Astrocyte (in vitro differentiated cells and primary cell): ENCODE results near the gene S100A11. TPM values are rescaled to one million over a fixed set of nuclear protein-coding genes. Genes with fewer than 3 reads are reported as not detected.

Source experiments
- DNase-seq: peaks from one replicate; pipeline ENCODE4 v3.0.0-alpha.2; 2010; ENCODE audit warnings: low read depth
- FAIRE-seq: peaks from 2 replicates; lab custom pipeline; 2011; peaks lifted over from hg19 to GRCh38; lab: Jason Lieb, UNC
- H2AFZ ChIP-seq: 2 replicates; pipeline ENCODE4 v1.6.0; 2012; ENCODE audit warnings: low read depth, low read length, inconsistent platforms
- H3K27ac ChIP-seq: 2 replicates; pipeline ENCODE4 v1.5.1; 2011; ENCODE audit warnings: low read depth, low read length, inconsistent platforms
- H3K27me3 ChIP-seq: 2 replicates; pipeline ENCODE4 v1.6.0; 2011; ENCODE audit warnings: low read length, inconsistent platforms; ENCODE audit not compliant: insufficient read depth
- H3K36me3 ChIP-seq: 2 replicates; pipeline ENCODE4 v1.5.1; 2011; ENCODE audit warnings: low read length, inconsistent platforms; ENCODE audit not compliant: insufficient read depth
- H3K4me1 ChIP-seq: 2 replicates; pipeline ENCODE4 v1.5.1; 2011; ENCODE audit warnings: low read length, inconsistent platforms; ENCODE audit not compliant: insufficient read depth
- H3K4me2 ChIP-seq: 2 replicates; pipeline ENCODE4 v1.6.0; 2012; ENCODE audit warnings: low read length, inconsistent platforms
- H3K4me3 ChIP-seq: 2 replicates; pipeline ENCODE4 v1.5.1; 2011; ENCODE audit warnings: low read depth, mild to moderate bottlenecking, low read length, inconsistent platforms; ENCODE audit not compliant: insufficient read depth
- H3K79me2 ChIP-seq: 2 replicates; pipeline ENCODE4 v1.6.0; 2012; ENCODE audit warnings: mild to moderate bottlenecking, low read length, inconsistent platforms; ENCODE audit not compliant: insufficient read depth
- H3K9ac ChIP-seq: 2 replicates; pipeline ENCODE4 v1.6.0; 2012; ENCODE audit warnings: mild to moderate bottlenecking, low read length, inconsistent platforms
- H3K9me3 ChIP-seq: 2 replicates; pipeline ENCODE4 v1.5.1; 2012; ENCODE audit warnings: low read depth, mild to moderate bottlenecking, low read length, inconsistent platforms; ENCODE audit not compliant: insufficient read depth
- H4K20me1 ChIP-seq: 2 replicates; pipeline ENCODE4 v1.6.0; 2012; ENCODE audit warnings: low read length, inconsistent platforms; ENCODE audit not compliant: insufficient read depth
- H3K27ac Mint-ChIP-seq: one replicate; pipeline ENCODE4 v1.8.0; 2021; ENCODE audit warnings: mild to moderate bottlenecking, mixed read lengths; ENCODE audit not compliant: unreplicated experiment
- H3K27me3 Mint-ChIP-seq: one replicate; pipeline ENCODE4 v1.8.0; 2021; ENCODE audit warnings: low read depth, mixed read lengths; ENCODE audit not compliant: unreplicated experiment
- H3K36me3 Mint-ChIP-seq: one replicate; pipeline ENCODE4 v1.8.0; 2021; ENCODE audit warnings: low read depth, mixed read lengths; ENCODE audit not compliant: unreplicated experiment
- H3K4me1 Mint-ChIP-seq: one replicate; pipeline ENCODE4 v1.8.0; 2021; ENCODE audit warnings: low read depth, mixed read lengths; ENCODE audit not compliant: unreplicated experiment
- H3K4me3 Mint-ChIP-seq: one replicate; pipeline ENCODE4 v1.8.0; 2021; ENCODE audit warnings: mild to moderate bottlenecking, moderate library complexity, mixed read lengths; ENCODE audit not compliant: unreplicated experiment
- H3K9me3 Mint-ChIP-seq: one replicate; pipeline ENCODE4 v1.8.0; 2021; ENCODE audit warnings: mild to moderate bottlenecking, mixed read lengths; ENCODE audit not compliant: unreplicated experiment
- EZH2 ChIP-seq: IDR thresholded peaks from 2 replicates; pipeline ENCODE4 v1.6.1; 2012; ENCODE audit warnings: mild to moderate bottlenecking, low read length, inconsistent platforms; ENCODE audit not compliant: insufficient read depth
- total RNA-seq: library from RNA; stranded (reverse); gene quantifications from 2 replicates; pipeline ENCODE4 v1.2.1, GENCODE V29; 2021
- TF ChIP-seq, protein P1 (sequence below): IDR thresholded peaks from 2 replicates; pipeline ENCODE4 v1.5.1; 2011; ENCODE audit warnings: low read depth, mild to moderate bottlenecking, inconsistent platforms, low read length, moderate library complexity; ENCODE audit not compliant: insufficient read depth

Gene S100A11
- total RNA-seq, 1 donor from 2014 or later = 1,482 TPM

- H4K20me1 ChIP-seq = no peaks in the 10 kb centered on the region
- TF ChIP-seq, protein P1, sequence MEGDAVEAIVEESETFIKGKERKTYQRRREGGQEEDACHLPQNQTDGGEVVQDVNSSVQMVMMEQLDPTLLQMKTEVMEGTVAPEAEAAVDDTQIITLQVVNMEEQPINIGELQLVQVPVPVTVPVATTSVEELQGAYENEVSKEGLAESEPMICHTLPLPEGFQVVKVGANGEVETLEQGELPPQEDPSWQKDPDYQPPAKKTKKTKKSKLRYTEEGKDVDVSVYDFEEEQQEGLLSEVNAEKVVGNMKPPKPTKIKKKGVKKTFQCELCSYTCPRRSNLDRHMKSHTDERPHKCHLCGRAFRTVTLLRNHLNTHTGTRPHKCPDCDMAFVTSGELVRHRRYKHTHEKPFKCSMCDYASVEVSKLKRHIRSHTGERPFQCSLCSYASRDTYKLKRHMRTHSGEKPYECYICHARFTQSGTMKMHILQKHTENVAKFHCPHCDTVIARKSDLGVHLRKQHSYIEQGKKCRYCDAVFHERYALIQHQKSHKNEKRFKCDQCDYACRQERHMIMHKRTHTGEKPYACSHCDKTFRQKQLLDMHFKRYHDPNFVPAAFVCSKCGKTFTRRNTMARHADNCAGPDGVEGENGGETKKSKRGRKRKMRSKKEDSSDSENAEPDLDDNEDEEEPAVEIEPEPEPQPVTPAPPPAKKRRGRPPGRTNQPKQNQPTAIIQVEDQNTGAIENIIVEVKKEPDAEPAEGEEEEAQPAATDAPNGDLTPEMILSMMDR = no peak
- TF ChIP-seq EZH2 = no peak
- FAIRE-seq = no peak
Measured at GRCh38 chr1:152067929-152068328, 31.1 kb upstream of the S100A11 start.

GRCh38 chr1:152067150-152067549 is 30.3 kb upstream of the S100A11 start:
- TF ChIP-seq, protein P1 = no peak
- no peak for TF ChIP-seq EZH2
- Histone ChIP-seq H3K9me3 (no peaks in the 10 kb centered on the region), H3K27ac (no peak overlapping the region), H3K4me3 (no peak overlapping the region), H3K9ac (no peak overlapping the region), H4K20me1 (no peaks in the 10 kb centered on the region), H3K27me3 (no peaks in the 10 kb centered on the region), H2AFZ (no peak overlapping the region), H3K36me3 (no peaks in the 10 kb centered on the region), H3K79me2 (no peaks in the 10 kb centered on the region), H3K4me2 (no peak overlapping the region), H3K4me1 (no peaks in the 10 kb centered on the region)
- no peak overlapping the region for H3K4me3 Mint-ChIP-seq
- H3K27me3 Mint-ChIP-seq = peaks cover 38% of the 10 kb centered on the region
- H3K4me1 Mint-ChIP-seq = no peaks in the 10 kb centered on the region
- no peak overlapping the region for H3K27ac Mint-ChIP-seq
- no peaks in the 10 kb centered on the region for H3K36me3 Mint-ChIP-seq
- DNase-seq = no peak
- H3K9me3 Mint-ChIP-seq = no peaks in the 10 kb centered on the region
- no peak for FAIRE-seq

More at GRCh38 chr1:152067929-152068328, 31.1 kb upstream of the S100A11 start:
- Histone ChIP-seq H3K27ac (no peak overlapping the region), H3K4me2 (no peak overlapping the region), H3K9me3 (no peaks in the 10 kb centered on the region), H3K27me3 (no peaks in the 10 kb centered on the region), H3K4me3 (no peak overlapping the region), H3K9ac (no peak overlapping the region), H2AFZ (no peak overlapping the region), H3K4me1 (no peaks in the 10 kb centered on the region), H3K36me3 (no peaks in the 10 kb centered on the region), H3K79me2 (no peaks in the 10 kb centered on the region)
- H3K4me1 Mint-ChIP-seq = no peaks in the 10 kb centered on the region
- peaks cover 43% of the 10 kb centered on the region for H3K27me3 Mint-ChIP-seq
- DNase-seq = no peak
- H3K4me3 Mint-ChIP-seq = no peak overlapping the region
- H3K36me3 Mint-ChIP-seq = no peaks in the 10 kb centered on the region
- no peaks in the 10 kb centered on the region for H3K9me3 Mint-ChIP-seq
- H3K27ac Mint-ChIP-seq = no peak overlapping the region

DNA sequence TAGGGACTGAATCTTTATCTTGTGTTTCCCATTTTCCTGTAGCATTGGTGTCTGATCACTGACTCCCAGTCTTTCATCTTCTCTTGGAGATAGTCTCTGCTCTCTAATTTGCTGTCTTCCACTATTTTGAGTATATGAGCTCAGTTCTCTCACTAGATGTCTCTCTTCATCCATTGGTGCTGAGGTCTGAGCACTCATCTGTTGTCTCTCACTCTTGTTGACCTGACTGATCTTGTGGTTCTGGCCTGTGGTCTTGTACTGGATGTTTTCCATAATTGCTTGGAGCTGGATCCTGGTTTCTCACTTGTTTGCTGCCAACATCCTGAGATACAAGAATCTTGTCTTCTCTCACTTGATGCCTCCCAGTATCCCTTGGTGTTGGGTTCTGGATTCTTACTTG is 25.1 kb upstream of the S100A11 start:
- FAIRE-seq = no peak
- no peaks in the 10 kb centered on the region for H3K36me3 Mint-ChIP-seq
- TF ChIP-seq EZH2 = no peak
- TF ChIP-seq, protein P1 = no peak

More for the DNA sequence above, 25.1 kb upstream of the S100A11 start:
- Histone ChIP-seq H3K4me1 (no peaks in the 10 kb centered on the region), H2AFZ (no peak overlapping the region), H3K27ac (no peak overlapping the region), H3K36me3 (no peaks in the 10 kb centered on the region), H3K4me2 (no peak overlapping the region), H4K20me1 (no peaks in the 10 kb centered on the region), H3K79me2 (no peaks in the 10 kb centered on the region), H3K9ac (no peak overlapping the region), H3K4me3 (no peak overlapping the region), H3K27me3 (peaks cover 16% of the 10 kb centered on the region), H3K9me3 (no peaks in the 10 kb centered on the region)
- DNase-seq = no peak
- Mint-ChIP-seq H3K27me3 (peaks cover 19% of the 10 kb centered on the region), H3K27ac (no peak overlapping the region), H3K9me3 (no peaks in the 10 kb centered on the region), H3K4me3 (no peak overlapping the region), H3K4me1 (no peaks in the 10 kb centered on the region)
